Neural cell (in vitro differentiated cells): ENCODE measurements around the gene CCDC124.

Experiments used
- CTCF ChIP-seq: fragments of 450-650 bp; IDR thresholded peaks from 2 replicates; pipeline ENCODE4 v1.5.1; 2014; ENCODE audit warnings: antibody characterized with exemption, mild to moderate bottlenecking, moderate library complexity; ENCODE audit not compliant: poor library complexity, severe bottlenecking
- EP300 ChIP-seq: fragments of 450-650 bp; conservative IDR thresholded peaks from 2 replicates; pipeline ENCODE4 v1.6.1; 2014; ENCODE audit warnings: antibody characterized with exemption, mild to moderate bottlenecking, moderate library complexity; ENCODE audit not compliant: poor library complexity, severe bottlenecking
- EZH2 ChIP-seq: fragments of 200-600, 300-800 bp; shearing (Covaris generic), sonication (generic); IDR thresholded peaks from 2 replicates; pipeline ENCODE4 v1.6.1; 2014; ENCODE audit warnings: antibody characterized with exemption, low read length, borderline replicate concordance, mild to moderate bottlenecking; ENCODE audit not compliant: insufficient read depth, poor library complexity, severe bottlenecking
- MXI1 ChIP-seq: fragments of 450-650 bp; conservative IDR thresholded peaks from 2 replicates; pipeline ENCODE4 v1.6.1; 2014; ENCODE audit warnings: antibody characterized with exemption, mild to moderate bottlenecking; ENCODE audit not compliant: poor library complexity, severe bottlenecking
- POLR2AphosphoS5 ChIP-seq: IDR thresholded peaks from 2 replicates; pipeline ENCODE4 v1.6.1; 2012
- RAD21 ChIP-seq: fragments of 450-650 bp; conservative IDR thresholded peaks from 2 replicates; pipeline ENCODE4 v1.6.1; 2014; ENCODE audit warnings: antibody characterized with exemption, mild to moderate bottlenecking, moderate library complexity
- SMC3 ChIP-seq: fragments of 450-650 bp; conservative IDR thresholded peaks from 2 replicates; pipeline ENCODE4 v1.6.1; 2014; ENCODE audit warnings: antibody characterized with exemption, mild to moderate bottlenecking, moderate library complexity; ENCODE audit not compliant: poor library complexity
- TAF1 ChIP-seq: IDR thresholded peaks from 2 replicates; pipeline ENCODE4 v1.6.1; 2012; ENCODE audit warnings: low read depth
- TF ChIP-seq, protein P1 (sequence below): IDR thresholded peaks from 2 replicates; pipeline ENCODE4 v1.6.1; 2012; ENCODE audit warnings: borderline replicate concordance

DNA sequence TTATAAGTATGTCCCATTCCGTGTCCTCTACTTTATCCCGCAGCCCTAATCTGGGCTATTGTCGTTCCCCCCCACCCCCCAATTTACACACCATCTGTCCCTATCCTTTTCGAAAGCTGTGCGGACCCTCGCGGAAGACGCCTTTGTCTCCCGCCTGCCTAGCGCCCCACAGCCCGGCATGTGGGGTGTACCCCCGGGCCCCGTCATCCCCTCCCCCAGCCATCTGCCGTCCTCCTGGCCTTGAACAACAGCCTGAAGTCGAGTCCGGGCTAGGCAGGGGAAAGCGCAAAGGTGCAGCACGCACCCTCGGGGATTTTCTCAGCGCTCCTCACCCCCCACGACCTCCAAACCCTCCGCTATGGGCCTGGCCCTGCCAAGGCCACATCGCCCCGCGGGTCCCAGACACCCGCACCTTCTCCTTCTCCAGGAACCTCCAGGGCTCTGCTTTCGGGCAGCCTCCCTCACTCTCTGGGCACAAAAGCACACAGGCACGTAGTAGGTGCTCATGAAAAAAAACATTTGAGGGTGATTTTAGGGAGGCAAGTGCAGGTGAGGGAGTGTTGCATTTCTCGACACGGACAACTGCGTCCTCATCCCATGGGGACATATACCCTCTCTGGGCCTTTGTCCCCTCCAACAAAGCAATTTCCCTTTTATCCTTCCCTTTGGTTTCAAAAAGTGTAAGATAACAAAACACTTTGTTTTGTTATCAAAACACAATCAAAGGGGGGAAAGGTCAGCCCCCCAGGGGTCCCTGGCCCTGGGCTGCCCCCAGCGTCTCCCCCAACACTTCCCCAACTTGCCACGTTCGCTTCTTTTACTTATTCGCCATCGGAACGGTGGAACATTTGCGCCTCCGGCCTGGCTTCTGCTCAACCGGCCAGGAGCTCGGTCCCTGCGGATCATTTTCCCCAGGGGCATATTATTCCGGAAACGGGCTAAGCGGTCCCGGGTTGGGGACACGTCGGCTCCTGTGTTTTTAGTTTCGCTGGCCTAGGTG lies 16.4 kb downstream of the CCDC124 start:
- TF ChIP-seq POLR2AphosphoS5 (no peak), EP300 (no peak), CTCF (no peak), TAF1 (no peak), MXI1 (no peak), RAD21 (no peak), EZH2 (no peak), SMC3 (no peak)
- TF ChIP-seq, protein P1, sequence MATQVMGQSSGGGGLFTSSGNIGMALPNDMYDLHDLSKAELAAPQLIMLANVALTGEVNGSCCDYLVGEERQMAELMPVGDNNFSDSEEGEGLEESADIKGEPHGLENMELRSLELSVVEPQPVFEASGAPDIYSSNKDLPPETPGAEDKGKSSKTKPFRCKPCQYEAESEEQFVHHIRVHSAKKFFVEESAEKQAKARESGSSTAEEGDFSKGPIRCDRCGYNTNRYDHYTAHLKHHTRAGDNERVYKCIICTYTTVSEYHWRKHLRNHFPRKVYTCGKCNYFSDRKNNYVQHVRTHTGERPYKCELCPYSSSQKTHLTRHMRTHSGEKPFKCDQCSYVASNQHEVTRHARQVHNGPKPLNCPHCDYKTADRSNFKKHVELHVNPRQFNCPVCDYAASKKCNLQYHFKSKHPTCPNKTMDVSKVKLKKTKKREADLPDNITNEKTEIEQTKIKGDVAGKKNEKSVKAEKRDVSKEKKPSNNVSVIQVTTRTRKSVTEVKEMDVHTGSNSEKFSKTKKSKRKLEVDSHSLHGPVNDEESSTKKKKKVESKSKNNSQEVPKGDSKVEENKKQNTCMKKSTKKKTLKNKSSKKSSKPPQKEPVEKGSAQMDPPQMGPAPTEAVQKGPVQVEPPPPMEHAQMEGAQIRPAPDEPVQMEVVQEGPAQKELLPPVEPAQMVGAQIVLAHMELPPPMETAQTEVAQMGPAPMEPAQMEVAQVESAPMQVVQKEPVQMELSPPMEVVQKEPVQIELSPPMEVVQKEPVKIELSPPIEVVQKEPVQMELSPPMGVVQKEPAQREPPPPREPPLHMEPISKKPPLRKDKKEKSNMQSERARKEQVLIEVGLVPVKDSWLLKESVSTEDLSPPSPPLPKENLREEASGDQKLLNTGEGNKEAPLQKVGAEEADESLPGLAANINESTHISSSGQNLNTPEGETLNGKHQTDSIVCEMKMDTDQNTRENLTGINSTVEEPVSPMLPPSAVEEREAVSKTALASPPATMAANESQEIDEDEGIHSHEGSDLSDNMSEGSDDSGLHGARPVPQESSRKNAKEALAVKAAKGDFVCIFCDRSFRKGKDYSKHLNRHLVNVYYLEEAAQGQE, result no peak
